ENCODE measurements around the gene ISG20. TPM values are rescaled to one million over a fixed set of nuclear protein-coding genes. Genes with fewer than 3 reads are reported as not detected.

ISG20 gene
- total RNA-seq, 1 donor from 2014 or later = 15.9 TPM

GRCh38 chr15:88613074-88613944 is 25.5 kb upstream of the ISG20 start:
- Mint-ChIP-seq H3K27me3 (ENCODE audit: low read depth, unreplicated experiment) (peaks cover 17% of the 10 kb centered on the region), H3K36me3 (ENCODE audit: low read depth, unreplicated experiment) (peaks cover 2% of the 10 kb centered on the region), H3K4me3 (ENCODE audit: unreplicated experiment) (peak overlapping the region; percentile 23), H3K9me3 (ENCODE audit: unreplicated experiment) (no peaks in the 10 kb centered on the region), H3K27ac (ENCODE audit: unreplicated experiment) (peak overlapping the region; percentile 72), H3K4me1 (ENCODE audit: low read depth, unreplicated experiment) (peaks cover 23% of the 10 kb centered on the region)
- peaks cover 9% of the 10 kb centered on the region for H3K4me1 ChIP-seq (ENCODE audit: insufficient read depth, low read length)
- no peak for TF ChIP-seq CTCF (IDR thresholded peaks at IDR 0.05; ENCODE audit: insufficient read depth, low read depth, low read length)
- TF ChIP-seq EZH2 (IDR thresholded peaks at IDR 0.05; ENCODE audit: insufficient read depth, low read length) = no peak
- H2AFZ ChIP-seq (ENCODE audit: low read depth, low read length) = no peak overlapping the region
- H3K36me3 ChIP-seq (ENCODE audit: insufficient read depth, low read length) = no peaks in the 10 kb centered on the region
- no peaks in the 10 kb centered on the region for H3K9me3 ChIP-seq (ENCODE audit: insufficient read depth, low read depth, low read length)
- H3K4me3 ChIP-seq (ENCODE audit: insufficient read depth, low read depth, low read length) = no peak overlapping the region
- H3K27ac ChIP-seq (ENCODE audit: low read depth, low read length) = no peak overlapping the region
- peak overlapping the region; percentile 63 for H3K4me2 ChIP-seq (ENCODE audit: low read length)
- peak; percentile 24 for DNase-seq (ENCODE audit: low read depth)
- peaks cover 13% of the 10 kb centered on the region for H3K27me3 ChIP-seq (ENCODE audit: insufficient read depth, low read length)
- H3K79me2 ChIP-seq (ENCODE audit: insufficient read depth, low read length) = no peaks in the 10 kb centered on the region
- no peak for FAIRE-seq
- H3K9ac ChIP-seq (ENCODE audit: low read length) = no peak overlapping the region
- H4K20me1 ChIP-seq (ENCODE audit: insufficient read depth, low read length) = no peaks in the 10 kb centered on the region

GRCh38 chr15:88615303-88616107 is 23.3 kb upstream of the ISG20 start:
- peaks cover 23% of the 10 kb centered on the region for H3K4me1 Mint-ChIP-seq (ENCODE audit: low read depth, unreplicated experiment)

More at GRCh38 chr15:88615303-88616107, 23.3 kb upstream of the ISG20 start:
- H3K27ac ChIP-seq (ENCODE audit: low read depth, low read length) = no peak overlapping the region
- FAIRE-seq (no peak), DNase-seq (ENCODE audit: low read depth) (no peak)
- no peak overlapping the region for H3K9ac ChIP-seq (ENCODE audit: low read length)
- H2AFZ ChIP-seq (ENCODE audit: low read depth, low read length) = no peak overlapping the region
- H3K36me3 Mint-ChIP-seq (ENCODE audit: low read depth, unreplicated experiment) = peaks cover 2% of the 10 kb centered on the region
- no peaks in the 10 kb centered on the region for H3K9me3 ChIP-seq (ENCODE audit: insufficient read depth, low read depth, low read length)
- H3K4me3 Mint-ChIP-seq (ENCODE audit: unreplicated experiment) = no peak overlapping the region
- H3K27me3 Mint-ChIP-seq (ENCODE audit: low read depth, unreplicated experiment) = peaks cover 3% of the 10 kb centered on the region
- H4K20me1 ChIP-seq (ENCODE audit: insufficient read depth, low read length) = no peaks in the 10 kb centered on the region
- no peak overlapping the region for H3K4me2 ChIP-seq (ENCODE audit: low read length)
- no peaks in the 10 kb centered on the region for H3K27me3 ChIP-seq (ENCODE audit: insufficient read depth, low read length)
- H3K9me3 Mint-ChIP-seq (ENCODE audit: unreplicated experiment) = no peaks in the 10 kb centered on the region
- TF ChIP-seq CTCF (IDR thresholded peaks at IDR 0.05; ENCODE audit: insufficient read depth, low read depth, low read length) (no peak), EZH2 (IDR thresholded peaks at IDR 0.05; ENCODE audit: insufficient read depth, low read length) (no peak)
- no peaks in the 10 kb centered on the region for H3K36me3 ChIP-seq (ENCODE audit: insufficient read depth, low read length)
- peaks cover 9% of the 10 kb centered on the region for H3K4me1 ChIP-seq (ENCODE audit: insufficient read depth, low read length)
- no peaks in the 10 kb centered on the region for H3K79me2 ChIP-seq (ENCODE audit: insufficient read depth, low read length)
- H3K27ac Mint-ChIP-seq (ENCODE audit: unreplicated experiment) = no peak overlapping the region
- H3K4me3 ChIP-seq (ENCODE audit: insufficient read depth, low read depth, low read length) = no peak overlapping the region
